HG03342 (cell line): Measurements from ENCODE around the gene PLEKHA4.
A peak's percentile ranks its signal among the peaks of the same experiment; 100 is the strongest.
"Not testable (repeated sequence)": the region's sequence is repeated elsewhere in the genome, so short reads cannot be mapped to it uniquely, and the experiment has no call there.

ENCODE experiments used
- ATAC-seq: cut with Tn5 transposase; IDR thresholded peaks from one replicate; pipeline ENCODE4 v1.9.1; 2021; ENCODE audit warnings: mild to moderate bottlenecking, moderate library complexity; ENCODE audit not compliant: unreplicated experiment

PLEKHA4 gene

DNA sequence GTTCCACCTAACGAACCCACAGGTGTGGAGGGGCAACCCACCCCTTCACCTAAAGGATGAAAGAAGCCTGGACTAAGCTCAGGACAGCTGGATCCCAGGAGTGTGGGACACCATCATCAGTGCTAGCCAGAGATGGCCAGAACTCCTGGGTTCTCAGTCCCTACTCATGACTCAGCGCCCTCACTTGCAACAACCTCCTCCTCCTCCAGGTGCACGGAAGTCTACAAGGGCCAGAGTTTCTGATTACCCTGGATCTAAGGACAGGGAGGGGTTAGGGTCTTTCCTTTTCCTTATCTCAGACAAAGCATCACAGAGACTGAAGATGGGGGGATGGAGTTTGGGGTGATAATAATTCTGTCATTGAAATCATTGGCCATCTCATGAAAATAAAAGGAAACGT lies 22.1 kb upstream of the PLEKHA4 start:
- ATAC-seq = no peak

DNA sequence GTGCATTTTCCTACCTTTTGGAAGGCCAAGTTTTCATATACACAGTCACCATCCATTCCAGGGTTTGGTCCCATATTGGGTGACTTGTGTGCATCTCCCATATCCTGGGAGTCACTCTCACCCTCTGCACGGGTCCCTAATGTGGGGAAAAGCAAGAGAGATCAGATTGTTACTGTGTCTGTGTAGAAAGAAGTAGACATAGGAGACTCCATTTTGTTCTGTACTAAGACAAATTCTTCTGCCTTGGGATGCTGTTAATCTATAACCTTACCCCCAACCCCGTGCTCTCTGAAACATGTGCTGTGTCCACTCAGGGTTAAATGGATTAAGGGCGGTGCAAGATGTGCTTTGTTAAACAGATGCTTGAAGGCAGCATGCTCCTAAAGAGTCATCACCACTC lies 21.1 kb upstream of the PLEKHA4 start:
- ATAC-seq = not testable (repeated sequence)

DNA sequence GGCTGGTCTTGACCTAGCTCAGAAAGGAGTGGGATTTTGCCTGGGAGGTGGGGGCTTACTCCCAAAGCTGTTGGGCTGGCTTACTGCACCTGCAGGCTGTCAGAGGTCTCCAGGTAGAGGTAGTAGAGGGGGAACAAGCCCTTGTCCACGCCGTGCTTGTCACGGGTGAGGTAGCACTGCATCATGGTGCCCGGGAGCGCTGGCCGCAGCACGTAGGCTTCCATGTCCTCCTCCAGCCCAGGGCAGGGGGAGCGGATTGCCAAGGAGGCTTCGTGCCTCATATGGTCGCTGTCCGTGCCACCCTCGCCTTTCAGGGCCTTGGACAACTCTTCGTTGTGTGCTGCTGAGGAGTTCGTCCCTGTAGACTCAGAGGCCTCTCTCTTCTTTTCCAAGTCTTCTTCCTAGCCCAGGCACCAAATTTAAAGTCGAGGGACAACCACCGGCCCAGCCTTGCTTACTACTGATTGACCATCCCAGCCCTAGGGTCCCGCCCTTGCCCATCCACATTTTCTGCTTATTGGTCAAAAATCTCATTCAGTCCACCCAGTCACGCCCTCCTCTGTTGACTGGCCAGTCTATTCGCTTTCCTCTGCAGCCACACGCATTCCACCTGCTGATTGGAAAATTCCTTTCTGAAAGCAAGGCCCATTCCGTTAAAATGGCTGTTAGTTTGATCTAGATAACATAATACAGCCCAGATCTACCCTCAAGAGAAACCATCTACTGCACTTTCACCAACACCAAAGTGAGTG lies 19.6 kb upstream of the PLEKHA4 start:
- no peak for ATAC-seq

DNA sequence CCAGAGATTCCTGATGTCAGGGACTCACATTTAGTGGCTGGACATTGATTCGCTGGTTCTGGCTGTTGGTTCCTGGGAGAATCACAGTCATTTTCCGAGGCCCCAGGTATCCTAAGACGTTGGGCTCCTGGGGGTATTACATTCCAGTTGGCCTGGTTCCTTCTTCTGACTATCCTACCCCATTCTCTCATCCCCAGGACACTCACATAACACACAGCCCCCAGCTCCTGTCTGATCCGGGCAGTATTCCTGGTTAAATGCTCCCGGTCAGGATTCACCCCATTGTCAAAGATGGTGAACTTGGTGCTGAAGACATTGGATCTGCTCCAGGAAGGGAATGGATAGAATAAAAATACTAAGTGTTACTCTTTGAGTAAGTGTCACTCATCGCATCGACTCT lies 15.3 kb upstream of the PLEKHA4 start:
- no peak for ATAC-seq

DNA sequence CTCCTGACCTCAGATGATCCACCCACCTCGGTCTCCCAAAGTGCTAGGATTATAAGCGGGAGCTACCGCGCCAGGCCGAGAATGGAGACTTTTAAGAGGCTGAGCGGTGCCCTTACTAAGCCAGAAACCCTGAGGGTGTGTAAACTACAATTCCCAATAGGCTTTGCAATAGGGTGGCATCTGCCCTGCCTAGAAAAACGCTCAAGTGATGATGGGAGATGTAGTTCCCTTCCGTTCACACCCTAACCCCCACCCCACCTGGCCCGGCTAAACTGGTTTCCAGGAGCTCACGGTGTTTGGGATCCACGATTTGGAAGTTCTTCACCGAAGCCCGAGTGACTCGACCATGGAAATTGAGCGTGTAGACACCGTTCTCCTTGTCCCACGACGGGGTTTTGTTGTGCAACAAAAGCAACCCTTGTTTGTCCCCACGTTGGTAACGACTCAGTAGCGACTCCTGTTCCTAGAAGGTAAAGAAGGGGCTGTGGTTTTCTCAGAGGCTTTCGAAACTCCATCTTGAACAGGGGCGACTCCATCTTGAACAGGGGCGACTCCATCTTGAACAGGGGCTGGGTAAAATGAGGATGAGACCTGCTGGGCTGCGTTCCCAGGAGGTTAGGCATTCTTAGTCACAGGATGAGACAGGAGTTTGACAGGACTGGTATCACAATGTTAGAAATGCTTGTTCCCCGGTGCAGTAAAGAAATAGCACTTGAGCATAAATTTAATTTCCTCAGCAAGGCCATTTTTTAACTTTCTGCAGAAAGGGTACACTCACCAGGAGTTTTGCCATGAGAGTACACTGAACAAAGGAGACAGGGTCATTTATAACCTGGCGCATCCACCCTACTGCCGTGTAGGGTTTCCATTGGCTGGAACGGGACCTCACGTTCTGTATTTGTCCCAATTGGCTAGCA lies 13.6 kb upstream of the PLEKHA4 start:
- ATAC-seq = no peak

DNA sequence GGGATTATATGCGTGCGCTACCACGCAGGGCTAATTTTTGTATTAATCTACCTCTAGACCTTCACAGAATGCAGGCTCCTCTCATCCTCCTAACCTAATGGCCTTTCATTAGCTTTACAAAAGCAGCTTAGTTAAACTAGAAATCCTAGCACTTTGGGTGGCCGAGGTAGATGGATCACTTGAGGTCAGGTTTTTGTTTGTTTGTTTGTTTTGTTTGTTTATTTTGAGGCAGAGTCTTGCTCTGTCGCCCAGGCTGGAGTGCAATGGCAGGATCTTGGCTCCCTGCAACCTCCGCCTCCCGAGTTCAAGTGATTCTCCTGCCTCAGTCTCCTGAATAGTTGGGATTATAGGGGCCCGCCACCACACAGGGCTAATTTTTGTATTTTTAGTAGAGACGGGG lies 11.3 kb upstream of the PLEKHA4 start:
- ATAC-seq = not testable (repeated sequence)

DNA sequence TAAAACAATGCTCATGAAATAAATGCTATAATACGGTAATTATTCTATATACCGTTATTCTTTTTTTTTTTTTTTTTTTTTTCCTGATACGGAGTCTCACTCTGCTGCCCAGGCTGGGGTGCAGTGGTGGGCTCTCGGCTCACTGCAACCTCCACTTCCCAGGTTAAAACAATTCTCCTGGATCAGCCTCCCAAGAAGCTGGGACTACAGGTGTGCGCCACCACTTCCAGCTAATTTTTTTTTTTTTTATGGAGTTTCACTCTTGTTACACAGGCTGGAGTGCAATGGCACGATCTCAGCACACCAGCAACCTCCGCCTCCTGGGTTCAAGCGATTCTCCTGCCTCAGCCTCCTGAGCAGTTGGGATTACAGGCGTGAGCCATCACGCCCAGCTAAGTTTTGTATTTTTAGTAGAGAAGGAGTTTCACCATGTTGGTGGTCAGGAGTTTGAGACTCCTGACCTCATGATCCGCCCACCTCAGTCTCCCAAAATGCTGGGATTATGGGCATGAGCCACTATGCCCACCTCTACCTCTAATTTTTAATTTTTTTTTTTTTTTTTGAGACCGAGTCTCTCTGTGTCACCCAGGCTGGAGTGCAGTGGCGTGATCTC lies 10.7 kb upstream of the PLEKHA4 start:
- no peak for ATAC-seq

DNA sequence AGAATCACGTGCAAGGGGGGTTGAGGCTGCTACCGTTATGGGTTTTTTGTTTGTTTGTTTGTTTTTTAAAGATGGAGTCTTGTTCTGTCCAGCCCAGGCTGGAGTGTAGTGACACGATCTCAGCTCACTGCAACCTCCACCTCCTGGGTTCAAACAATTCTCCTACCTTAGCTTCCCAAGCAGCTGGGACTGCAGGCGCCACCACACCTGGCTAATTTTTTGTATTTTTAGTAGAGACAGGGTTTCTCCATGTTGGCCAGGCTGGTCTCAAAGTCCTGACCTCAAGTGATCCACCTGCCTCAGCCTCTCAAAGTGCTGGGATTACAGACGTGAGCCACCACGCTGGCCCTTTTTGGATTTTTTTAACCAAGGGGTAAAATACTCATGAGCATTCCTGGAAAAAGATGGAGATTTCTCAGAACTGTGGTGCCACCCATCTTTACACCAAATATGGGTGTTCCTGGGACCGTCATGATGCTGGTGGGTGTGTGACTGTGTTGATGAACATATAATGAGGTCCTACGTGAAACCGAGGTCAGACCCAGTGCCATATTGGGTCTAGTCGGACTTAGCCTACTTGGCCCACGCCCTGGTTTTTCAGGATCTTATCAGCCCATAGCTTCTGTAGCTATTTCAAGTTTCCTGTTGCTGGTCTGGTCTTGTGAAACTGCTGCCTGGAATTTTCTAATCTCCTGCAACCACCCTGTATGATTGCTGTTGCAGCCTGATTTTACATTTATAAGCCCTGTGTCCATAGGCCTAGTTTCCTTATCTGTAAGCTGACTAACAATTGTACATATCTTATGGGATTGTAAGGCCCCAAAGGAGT lies 10.0 kb upstream of the PLEKHA4 start:
- ATAC-seq = no peak

DNA sequence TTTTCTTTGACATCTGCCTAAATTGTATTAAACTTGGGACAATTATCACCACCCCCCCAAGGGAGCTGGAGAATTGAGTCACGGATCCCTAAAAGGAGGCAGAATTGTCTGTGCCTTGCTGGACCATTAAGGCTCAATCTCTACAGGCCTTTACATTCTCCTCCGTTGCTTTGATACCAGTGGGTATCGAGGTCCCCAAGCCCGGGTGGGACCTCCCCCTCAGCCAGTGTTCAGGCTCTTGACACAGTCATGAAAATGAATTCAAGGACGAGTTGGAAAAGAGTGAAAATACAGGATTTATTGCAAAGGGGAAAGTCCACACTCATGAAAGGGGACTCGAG lies 9.4 kb upstream of the PLEKHA4 start:
- no peak for ATAC-seq

DNA sequence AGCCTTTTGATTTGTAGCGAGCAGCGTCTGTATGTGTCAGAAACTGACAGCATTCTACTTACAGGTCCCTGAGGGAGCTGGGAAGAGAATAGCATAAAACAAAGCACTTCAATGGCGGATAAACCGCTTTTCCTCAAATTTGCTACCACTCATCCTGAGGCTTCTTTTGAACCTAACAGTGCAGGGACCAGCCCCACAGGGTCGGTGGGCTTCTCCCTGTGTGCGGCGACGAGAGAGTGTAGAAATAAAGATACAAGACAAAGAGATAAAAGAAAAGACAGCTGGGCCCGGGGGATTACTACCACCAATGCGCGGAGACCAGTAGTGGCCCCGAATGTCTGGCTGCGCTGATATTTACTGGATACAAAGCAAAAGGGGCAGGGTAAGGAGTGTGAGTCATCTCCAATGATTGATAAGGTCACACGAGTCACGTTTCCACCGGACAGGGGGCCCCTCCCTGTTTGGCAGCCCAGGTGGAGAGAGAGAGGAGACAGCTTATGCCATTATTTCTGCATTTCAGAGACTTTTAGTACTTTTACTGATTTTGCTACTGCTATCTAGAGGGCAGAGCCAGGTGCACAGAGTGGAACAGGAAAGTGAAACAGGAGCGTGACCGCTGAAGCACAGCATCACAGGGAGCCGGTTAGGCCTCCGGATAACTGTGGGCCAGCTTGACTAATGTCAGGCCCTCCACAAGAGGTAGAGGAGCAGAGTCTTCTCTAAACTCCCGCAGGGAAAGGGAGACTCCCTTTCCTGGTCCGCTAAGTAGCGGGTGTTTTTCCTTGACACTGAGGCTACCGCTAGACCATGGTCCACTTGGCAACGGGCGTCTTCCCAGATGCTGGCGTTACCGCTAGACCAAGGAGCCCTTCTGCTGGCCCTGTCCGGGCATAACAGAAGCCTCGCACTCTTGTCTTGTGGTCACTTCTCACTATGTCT lies 7.9 kb upstream of the PLEKHA4 start:
- ATAC-seq = not testable (repeated sequence)

DNA sequence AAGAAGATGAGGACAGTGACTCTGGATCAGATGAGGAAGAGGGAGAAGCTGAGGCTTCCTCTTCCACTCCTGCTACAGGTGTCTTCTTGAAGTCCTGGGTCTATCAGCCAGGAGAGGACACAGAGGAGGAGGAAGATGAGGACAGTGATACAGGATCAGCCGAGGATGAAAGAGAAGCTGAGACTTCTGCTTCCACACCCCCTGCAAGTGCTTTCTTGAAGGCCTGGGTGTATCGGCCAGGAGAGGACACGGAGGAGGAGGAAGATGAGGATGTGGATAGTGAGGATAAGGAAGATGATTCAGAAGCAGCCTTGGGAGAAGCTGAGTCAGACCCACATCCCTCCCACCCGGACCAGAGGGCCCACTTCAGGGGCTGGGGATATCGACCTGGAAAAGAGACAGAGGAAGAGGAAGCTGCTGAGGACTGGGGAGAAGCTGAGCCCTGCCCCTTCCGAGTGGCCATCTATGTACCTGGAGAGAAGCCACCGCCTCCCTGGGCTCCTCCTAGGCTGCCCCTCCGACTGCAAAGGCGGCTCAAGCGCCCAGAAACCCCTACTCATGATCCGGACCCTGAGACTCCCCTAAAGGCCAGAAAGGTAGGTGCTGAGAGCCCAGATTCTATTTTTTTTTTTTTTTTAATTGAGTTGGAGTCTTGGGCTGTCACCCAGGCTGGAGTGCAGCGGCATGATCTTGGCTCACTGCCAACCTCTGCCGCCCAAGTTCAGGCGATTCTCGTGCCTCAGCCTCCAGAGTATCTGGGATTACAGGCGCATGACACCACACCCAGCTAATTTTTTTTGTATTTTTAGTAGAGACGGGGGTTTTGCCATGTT lies 6.1 kb upstream of the PLEKHA4 start:
- no peak for ATAC-seq

DNA sequence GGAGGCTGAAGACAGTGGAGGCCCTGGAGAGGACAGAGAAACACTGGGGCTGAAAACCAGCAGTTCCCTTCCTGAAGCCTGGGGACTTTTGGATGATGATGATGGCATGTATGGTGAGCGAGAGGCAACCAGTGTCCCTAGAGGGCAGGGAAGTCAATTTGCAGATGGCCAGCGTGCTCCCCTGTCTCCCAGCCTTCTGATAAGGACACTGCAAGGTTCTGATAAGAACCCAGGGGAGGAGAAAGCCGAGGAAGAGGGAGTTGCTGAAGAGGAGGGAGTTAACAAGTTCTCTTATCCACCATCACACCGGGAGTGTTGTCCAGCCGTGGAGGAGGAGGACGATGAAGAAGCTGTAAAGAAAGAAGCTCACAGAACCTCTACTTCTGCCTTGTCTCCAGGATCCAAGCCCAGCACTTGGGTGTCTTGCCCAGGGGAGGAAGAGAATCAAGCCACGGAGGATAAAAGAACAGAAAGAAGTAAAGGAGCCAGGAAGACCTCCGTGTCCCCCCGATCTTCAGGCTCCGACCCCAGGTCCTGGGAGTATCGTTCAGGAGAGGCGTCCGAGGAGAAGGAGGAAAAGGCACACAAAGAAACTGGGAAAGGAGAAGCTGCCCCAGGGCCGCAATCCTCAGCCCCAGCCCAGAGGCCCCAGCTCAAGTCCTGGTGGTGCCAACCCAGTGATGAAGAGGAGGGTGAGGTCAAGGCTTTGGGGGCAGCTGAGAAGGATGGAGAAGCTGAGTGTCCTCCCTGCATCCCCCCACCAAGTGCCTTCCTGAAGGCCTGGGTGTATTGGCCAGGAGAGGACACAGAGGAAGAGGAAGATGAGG lies 5.3 kb upstream of the PLEKHA4 start:
- ATAC-seq = no peak

DNA sequence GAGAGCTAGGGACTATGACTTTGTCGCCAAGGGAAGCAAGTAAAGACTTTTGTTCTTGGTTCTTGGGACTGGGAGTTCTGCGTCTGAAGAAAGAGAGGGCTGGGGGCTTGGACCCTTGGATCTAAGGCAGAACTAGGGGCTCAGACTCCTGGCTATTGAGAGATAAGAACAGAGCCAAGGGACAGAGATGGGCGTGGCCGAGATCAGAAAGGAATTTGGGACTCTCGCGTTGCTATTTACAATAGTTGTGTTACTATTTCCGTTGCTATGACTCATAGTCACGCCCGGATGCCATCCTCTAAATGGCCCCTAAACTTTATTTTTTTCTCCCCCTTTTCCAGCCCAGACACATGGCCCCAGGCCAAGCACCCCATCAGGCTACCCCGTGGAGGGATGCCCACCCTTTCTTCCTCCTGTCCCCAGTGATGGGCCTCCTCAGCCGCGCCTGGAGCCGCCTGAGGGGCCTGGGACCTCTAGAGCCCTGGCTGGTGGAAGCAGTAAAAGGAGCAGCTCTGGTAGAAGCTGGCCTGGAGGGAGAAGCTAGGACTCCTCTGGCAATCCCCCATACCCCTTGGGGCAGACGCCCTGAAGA lies 4.6 kb upstream of the PLEKHA4 start:
- ATAC-seq = no peak

DNA sequence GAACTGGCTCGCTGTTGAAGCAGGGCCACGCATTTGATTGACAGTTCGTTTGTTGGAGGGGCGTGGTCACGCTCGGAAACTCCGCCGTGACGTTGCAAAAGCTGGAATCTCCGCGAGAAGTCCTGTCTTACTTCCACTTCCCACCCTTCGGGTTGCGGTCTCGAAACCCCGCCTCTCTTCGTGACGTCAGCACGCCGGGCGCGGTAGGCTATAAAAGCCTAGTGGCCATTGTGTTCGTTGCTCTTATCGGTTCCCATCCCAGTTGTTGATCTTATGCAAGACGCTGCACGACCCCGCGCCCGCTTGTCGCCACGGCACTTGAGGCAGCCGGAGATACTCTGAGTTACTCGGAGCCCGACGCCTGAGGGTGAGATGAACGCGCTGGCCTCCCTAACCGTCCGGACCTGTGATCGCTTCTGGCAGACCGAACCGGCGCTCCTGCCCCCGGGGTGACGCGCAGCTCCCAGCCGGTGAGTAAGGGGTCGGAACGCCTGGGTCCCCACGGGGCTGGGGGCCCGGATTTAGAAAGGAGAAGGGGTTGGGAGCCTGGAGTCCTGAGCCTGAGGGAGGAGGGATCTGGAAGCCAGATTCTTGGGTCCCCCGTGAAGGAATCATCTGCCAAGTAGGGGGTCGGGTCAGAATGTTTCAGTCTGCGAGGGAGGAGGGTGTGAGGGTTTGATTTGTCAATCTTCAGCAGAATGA lies 3.9 kb upstream of the PLEKHA4 start, which contains the start of gene PPP1R15A:
Gene PPP1R15A, plus strand, starts transcription at position 240 of the 702 bp plus-strand sequence. CDS start 813 bp downstream, outside the sequence.
- peak; percentile 43 for ATAC-seq

DNA sequence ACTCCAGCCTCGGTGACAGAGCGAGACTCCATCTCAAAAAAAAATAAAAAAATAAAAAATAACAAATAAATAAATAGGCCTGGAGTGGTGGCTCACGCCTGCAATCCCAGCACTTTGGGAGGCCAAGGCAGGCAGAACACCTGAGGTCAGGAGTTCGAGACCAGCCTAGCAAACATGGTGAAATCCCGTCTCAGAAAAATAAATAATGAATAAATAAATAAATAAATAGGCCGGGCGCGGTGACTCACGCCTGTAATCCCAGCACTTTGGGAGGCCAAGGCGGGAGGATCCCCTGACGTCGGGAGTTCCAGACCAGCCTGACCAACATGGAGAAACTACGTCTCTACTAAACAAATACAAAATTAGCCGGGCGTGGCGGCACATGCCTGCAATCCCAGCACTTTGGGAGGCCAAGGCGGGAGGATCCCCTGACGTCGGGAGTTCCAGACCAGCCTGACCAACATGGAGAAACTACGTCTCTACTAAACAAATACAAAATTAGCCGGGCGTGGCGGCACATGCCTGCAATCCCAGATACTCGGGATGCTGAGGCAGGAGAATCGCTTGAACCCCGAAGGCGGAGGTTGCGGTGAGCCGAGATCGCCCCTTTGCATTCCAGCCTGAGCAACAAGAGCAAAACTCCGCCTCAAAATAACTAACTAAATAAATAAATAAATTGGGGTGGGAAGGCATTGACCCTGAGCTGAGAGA lies 3.2 kb upstream of the PLEKHA4 start:
- ATAC-seq = not testable (repeated sequence)

DNA sequence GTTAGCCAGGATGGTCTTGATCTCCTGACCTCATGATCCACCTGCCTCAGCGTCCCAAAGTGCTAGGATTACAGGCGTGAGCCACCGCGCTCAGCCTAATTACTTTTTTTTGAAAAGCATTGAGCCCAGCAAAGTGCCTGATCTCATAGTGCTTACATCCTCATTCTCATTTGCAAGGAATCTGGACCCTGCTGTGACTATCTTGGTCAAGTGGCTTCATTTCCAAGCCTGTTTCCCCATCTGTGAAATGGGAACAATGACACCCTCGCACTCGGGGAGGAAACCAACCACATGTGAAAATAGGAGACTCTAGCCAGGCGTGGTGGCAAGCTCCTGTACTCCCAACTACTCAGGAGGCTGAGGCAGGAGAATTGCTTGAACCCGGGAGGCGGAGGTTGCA lies 1.6 kb upstream of the PLEKHA4 start:
- no peak for ATAC-seq
